SK-N-SH treated with all-trans-retinoic acid at 6 μM for 48 hours (cell line): ENCODE measurements around the gene FOXS1.

Source experiments
- OSR1 ChIP-seq: fragments of 250-450 bp; sonication (Bioruptor Pico); IDR thresholded peaks from 2 replicates; pipeline ENCODE4 v1.8.0; 2022; ENCODE audit warnings: moderate library complexity, mild to moderate bottlenecking, inconsistent platforms
- PPARA ChIP-seq: fragments of 250-450 bp; sonication (Bioruptor Pico); IDR thresholded peaks from 2 replicates; pipeline ENCODE4 v1.5.0; 2020; ENCODE audit warnings: mild to moderate bottlenecking, borderline replicate concordance
- RARB ChIP-seq: fragments of 250-450 bp; sonication (Bioruptor Pico); IDR thresholded peaks from 2 replicates; pipeline ENCODE4 v1.8.0; 2021; ENCODE audit warnings: mild to moderate bottlenecking, moderate library complexity
- TCF4 ChIP-seq: fragments of 250-450 bp; sonication (Bioruptor Pico); IDR thresholded peaks from 2 replicates; pipeline ENCODE4 v1.8.0; 2021; ENCODE audit warnings: mild to moderate bottlenecking, moderate library complexity, borderline replicate concordance
- TOX ChIP-seq: fragments of 250-450 bp; sonication (Bioruptor Pico); IDR thresholded peaks from 2 replicates; pipeline ENCODE4 v1.8.0; 2021; ENCODE audit warnings: mild to moderate bottlenecking, moderate library complexity, borderline replicate concordance
- ZC3H10 ChIP-seq: fragments of 250-450 bp; sonication (Bioruptor Pico); IDR thresholded peaks from 2 replicates; pipeline ENCODE4 v1.5.1; 2021; ENCODE audit warnings: mild to moderate bottlenecking, moderate library complexity
- ZFP30 ChIP-seq: fragments of 450-650 bp; formaldehyde crosslinking; IDR thresholded peaks from 2 replicates; pipeline ENCODE4 v1.5.0; 2022; ENCODE audit warnings: mild to moderate bottlenecking, moderate library complexity
- ZNF565 ChIP-seq: fragments of 450-650 bp; formaldehyde crosslinking; conservative IDR thresholded peaks from 2 replicates; pipeline ENCODE4 v1.5.0; 2020; ENCODE audit warnings: low read depth, mild to moderate bottlenecking, moderate library complexity
- TF ChIP-seq, protein P1 (sequence below): fragments of 250-450 bp; sonication (Bioruptor Pico); IDR thresholded peaks from 2 replicates; pipeline ENCODE4 v1.8.0; 2020; ENCODE audit warnings: mild to moderate bottlenecking, moderate library complexity, borderline replicate concordance
- TF ChIP-seq, protein P2 (sequence below): fragments of 250-450 bp; sonication (Bioruptor Pico); IDR thresholded peaks from 2 replicates; pipeline ENCODE4 v1.5.1; 2020; ENCODE audit warnings: low read depth, mild to moderate bottlenecking, moderate library complexity
- TF ChIP-seq, protein P3 (sequence below): fragments of 250-450 bp; sonication (Bioruptor Pico); IDR thresholded peaks from 2 replicates; pipeline ENCODE4 v1.8.0; 2021; ENCODE audit warnings: low read depth, mild to moderate bottlenecking, moderate library complexity, borderline replicate concordance

DNA sequence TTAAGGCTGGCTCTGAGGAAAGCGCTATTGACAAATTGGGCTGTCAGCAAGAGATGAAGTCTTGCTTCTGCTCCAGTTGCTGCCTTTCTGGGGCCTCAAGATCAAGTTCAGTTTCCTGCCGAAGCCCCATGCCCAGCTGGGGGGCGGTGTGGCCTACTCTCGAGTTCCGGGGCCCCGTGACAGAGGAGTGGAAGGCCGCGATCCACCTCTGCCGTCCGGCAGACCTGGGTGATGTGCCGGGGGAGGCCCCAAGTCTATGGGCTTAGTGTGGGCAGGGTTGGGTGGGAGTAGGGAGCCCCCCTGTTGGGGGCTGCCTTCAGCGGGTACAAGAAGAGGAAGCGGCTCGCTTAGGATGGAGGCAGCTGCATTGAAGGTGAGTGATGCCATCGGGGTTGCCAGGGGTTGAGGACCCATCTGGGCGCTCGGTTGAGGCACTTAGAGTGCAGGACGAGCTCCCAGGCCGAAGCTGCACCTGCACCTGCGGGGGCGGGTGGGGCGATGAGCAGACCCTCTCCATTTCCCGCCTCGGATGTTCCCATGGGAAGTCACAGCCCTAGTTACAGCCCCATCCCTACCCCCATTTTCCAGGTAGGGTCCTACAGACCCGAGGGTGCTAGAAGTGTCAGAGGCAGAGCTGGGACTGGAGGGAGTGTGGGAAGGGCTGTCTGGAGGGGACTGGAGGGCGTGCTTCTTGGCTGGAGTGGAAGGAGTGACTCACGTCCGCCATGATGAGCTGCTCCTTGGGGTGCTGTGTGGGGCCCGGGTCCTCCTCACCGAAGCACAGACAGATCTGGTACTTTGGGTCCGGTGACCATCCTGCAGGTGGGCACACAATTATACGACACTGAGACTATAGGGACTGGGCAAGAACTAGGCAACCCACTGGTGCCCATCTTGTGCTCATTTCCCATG lies 2.9 kb upstream of the FOXS1 start:
- TF ChIP-seq ZFP30 (CRISPR knock-in tag) (no peak), TCF4 (CRISPR knock-in tag) (no peak), PPARA (no peak), ZNF565 (no peak), RARB (CRISPR knock-in tag) (no peak), TOX (CRISPR knock-in tag) (no peak), OSR1 (CRISPR knock-in tag) (no peak), ZC3H10 (CRISPR knock-in tag) (no peak)
- TF ChIP-seq, protein P1, sequence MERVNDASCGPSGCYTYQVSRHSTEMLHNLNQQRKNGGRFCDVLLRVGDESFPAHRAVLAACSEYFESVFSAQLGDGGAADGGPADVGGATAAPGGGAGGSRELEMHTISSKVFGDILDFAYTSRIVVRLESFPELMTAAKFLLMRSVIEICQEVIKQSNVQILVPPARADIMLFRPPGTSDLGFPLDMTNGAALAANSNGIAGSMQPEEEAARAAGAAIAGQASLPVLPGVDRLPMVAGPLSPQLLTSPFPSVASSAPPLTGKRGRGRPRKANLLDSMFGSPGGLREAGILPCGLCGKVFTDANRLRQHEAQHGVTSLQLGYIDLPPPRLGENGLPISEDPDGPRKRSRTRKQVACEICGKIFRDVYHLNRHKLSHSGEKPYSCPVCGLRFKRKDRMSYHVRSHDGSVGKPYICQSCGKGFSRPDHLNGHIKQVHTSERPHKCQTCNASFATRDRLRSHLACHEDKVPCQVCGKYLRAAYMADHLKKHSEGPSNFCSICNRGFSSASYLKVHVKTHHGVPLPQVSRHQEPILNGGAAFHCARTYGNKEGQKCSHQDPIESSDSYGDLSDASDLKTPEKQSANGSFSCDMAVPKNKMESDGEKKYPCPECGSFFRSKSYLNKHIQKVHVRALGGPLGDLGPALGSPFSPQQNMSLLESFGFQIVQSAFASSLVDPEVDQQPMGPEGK (CRISPR knock-in tag), result no peak
- TF ChIP-seq, protein P2, sequence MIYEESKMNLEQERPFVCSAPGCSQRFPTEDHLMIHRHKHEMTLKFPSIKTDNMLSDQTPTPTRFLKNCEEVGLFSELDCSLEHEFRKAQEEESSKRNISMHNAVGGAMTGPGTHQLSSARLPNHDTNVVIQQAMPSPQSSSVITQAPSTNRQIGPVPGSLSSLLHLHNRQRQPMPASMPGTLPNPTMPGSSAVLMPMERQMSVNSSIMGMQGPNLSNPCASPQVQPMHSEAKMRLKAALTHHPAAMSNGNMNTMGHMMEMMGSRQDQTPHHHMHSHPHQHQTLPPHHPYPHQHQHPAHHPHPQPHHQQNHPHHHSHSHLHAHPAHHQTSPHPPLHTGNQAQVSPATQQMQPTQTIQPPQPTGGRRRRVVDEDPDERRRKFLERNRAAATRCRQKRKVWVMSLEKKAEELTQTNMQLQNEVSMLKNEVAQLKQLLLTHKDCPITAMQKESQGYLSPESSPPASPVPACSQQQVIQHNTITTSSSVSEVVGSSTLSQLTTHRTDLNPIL (CRISPR knock-in tag), result no peak
- TF ChIP-seq, protein P3, sequence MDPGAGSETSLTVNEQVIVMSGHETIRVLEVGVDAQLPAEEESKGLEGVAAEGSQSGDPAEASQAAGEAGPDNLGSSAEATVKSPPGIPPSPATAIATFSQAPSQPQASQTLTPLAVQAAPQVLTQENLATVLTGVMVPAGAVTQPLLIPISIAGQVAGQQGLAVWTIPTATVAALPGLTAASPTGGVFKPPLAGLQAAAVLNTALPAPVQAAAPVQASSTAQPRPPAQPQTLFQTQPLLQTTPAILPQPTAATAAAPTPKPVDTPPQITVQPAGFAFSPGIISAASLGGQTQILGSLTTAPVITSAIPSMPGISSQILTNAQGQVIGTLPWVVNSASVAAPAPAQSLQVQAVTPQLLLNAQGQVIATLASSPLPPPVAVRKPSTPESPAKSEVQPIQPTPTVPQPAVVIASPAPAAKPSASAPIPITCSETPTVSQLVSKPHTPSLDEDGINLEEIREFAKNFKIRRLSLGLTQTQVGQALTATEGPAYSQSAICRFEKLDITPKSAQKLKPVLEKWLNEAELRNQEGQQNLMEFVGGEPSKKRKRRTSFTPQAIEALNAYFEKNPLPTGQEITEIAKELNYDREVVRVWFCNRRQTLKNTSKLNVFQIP (CRISPR knock-in tag), result no peak
